ENCODE measurements around the gene GRHL1.

DNA sequence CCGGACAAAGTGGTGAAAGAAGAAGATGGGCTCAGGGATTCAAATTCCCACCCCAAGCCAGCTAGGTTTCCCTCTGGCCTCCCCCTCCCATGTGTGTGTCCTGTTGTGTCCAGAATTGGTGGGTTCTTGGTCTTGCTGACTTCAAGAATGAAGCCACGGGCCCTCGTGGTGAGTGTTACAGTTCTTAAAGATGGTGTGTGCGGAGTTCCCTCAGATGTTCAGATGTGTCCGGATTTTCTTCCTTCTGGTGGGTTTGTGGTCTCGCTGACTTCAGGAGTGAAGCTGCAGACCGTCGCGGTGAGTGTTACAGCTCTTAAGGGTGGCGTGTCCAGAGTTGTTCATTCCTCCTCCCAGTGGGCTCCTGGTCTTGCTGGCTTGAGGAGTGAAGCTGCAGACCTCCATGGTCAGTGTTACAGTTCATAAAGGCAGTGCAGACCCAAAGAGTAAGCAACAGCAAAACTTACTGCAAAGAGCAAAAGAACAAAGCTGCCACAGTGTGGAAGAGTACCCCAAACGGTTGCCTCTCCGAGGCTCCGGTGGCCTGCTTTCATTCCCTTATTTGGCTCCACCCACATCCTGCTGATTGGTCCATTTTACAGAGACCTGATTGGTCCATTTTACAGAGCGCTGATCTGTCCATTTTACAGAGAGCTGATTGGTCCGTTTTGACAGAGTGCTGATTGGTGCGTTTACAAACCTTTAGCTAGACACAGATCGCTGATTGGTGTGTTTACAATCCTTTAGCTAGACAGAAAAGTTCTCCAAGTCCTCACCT lies 54.2 kb downstream of the GRHL1 start:
- TF ChIP-seq, protein P1, sequence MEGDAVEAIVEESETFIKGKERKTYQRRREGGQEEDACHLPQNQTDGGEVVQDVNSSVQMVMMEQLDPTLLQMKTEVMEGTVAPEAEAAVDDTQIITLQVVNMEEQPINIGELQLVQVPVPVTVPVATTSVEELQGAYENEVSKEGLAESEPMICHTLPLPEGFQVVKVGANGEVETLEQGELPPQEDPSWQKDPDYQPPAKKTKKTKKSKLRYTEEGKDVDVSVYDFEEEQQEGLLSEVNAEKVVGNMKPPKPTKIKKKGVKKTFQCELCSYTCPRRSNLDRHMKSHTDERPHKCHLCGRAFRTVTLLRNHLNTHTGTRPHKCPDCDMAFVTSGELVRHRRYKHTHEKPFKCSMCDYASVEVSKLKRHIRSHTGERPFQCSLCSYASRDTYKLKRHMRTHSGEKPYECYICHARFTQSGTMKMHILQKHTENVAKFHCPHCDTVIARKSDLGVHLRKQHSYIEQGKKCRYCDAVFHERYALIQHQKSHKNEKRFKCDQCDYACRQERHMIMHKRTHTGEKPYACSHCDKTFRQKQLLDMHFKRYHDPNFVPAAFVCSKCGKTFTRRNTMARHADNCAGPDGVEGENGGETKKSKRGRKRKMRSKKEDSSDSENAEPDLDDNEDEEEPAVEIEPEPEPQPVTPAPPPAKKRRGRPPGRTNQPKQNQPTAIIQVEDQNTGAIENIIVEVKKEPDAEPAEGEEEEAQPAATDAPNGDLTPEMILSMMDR (IDR thresholded peaks at IDR 0.05; ENCODE audit: low read depth, low read length, missing input control): no peak
- TF ChIP-seq RAD21 (IDR thresholded peaks at IDR 0.05) (no peak), GABPA (IDR thresholded peaks at IDR 0.05 in 1 of 2, conservative IDR thresholded peaks at IDR 0.05 in 1 of 2) (no peak)
- TF ChIP-seq, protein P2, sequence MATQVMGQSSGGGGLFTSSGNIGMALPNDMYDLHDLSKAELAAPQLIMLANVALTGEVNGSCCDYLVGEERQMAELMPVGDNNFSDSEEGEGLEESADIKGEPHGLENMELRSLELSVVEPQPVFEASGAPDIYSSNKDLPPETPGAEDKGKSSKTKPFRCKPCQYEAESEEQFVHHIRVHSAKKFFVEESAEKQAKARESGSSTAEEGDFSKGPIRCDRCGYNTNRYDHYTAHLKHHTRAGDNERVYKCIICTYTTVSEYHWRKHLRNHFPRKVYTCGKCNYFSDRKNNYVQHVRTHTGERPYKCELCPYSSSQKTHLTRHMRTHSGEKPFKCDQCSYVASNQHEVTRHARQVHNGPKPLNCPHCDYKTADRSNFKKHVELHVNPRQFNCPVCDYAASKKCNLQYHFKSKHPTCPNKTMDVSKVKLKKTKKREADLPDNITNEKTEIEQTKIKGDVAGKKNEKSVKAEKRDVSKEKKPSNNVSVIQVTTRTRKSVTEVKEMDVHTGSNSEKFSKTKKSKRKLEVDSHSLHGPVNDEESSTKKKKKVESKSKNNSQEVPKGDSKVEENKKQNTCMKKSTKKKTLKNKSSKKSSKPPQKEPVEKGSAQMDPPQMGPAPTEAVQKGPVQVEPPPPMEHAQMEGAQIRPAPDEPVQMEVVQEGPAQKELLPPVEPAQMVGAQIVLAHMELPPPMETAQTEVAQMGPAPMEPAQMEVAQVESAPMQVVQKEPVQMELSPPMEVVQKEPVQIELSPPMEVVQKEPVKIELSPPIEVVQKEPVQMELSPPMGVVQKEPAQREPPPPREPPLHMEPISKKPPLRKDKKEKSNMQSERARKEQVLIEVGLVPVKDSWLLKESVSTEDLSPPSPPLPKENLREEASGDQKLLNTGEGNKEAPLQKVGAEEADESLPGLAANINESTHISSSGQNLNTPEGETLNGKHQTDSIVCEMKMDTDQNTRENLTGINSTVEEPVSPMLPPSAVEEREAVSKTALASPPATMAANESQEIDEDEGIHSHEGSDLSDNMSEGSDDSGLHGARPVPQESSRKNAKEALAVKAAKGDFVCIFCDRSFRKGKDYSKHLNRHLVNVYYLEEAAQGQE (IDR thresholded peaks at IDR 0.05): no peak
- TF ChIP-seq, protein P3, sequence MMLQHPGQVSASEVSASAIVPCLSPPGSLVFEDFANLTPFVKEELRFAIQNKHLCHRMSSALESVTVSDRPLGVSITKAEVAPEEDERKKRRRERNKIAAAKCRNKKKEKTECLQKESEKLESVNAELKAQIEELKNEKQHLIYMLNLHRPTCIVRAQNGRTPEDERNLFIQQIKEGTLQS (IDR thresholded peaks at IDR 0.05): no peak

All from liver (tissue), 3 donors.